Panc1 (cell line): ENCODE results near the gene TSC1. TPM values are rescaled to one million over a fixed set of nuclear protein-coding genes. Genes with fewer than 3 reads are reported as not detected.

Experiments
- ATAC-seq: fragments of 200-7000 bp; cut with Tn5 transposase; 2 replicates; pipeline ENCODE4 v1.9.1; 2020; ENCODE audit warnings: mild to moderate bottlenecking, moderate library complexity
- BruUV-seq: library from RNA; stranded (reverse); fragments of 400-500 nt; replicated peaks from 2 replicates; lab custom pipeline; 2021; lab: Mats Ljungman, UMichigan
- CTCF ChIA-PET: fragments of 300-600 bp; sonication (Branson Sonifier 250); formaldehyde crosslinking; loops from one replicate; lab custom pipeline; 2022; ENCODE audit warnings: antibody characterized with exemption; lab: Charles Lee
- POLR2A ChIA-PET: fragments of 300-600 bp; sonication (Branson Sonifier 250); formaldehyde crosslinking; loops from one replicate; lab custom pipeline; 2022; ENCODE audit warnings: antibody characterized with exemption; lab: Charles Lee
- DNase-seq: peaks from one replicate; pipeline ENCODE4 v3.0.0-alpha.2; 2010; ENCODE audit warnings: low read depth, low spot score
- H3K27ac ChIP-seq: 2 replicates; pipeline ENCODE4 v1.5.1; 2011; ENCODE audit warnings: mild to moderate bottlenecking, low read length, inconsistent platforms
- H3K27me3 ChIP-seq: fragments of 200-500 bp; sonication (Bioruptor generic); 2 replicates; pipeline ENCODE4 v1.6.0; 2014; ENCODE audit warnings: low read length, inconsistent platforms; ENCODE audit not compliant: control insufficient read depth, insufficient read depth
- H3K36me3 ChIP-seq: fragments of 200-500 bp; sonication (Bioruptor generic); 2 replicates; pipeline ENCODE4 v1.5.1; 2014; ENCODE audit warnings: inconsistent platforms, mild to moderate bottlenecking, low read length, moderate library complexity; ENCODE audit not compliant: control insufficient read depth, insufficient read depth
- H3K4me1 ChIP-seq: 2 replicates; pipeline ENCODE4 v1.5.1; 2011; ENCODE audit warnings: inconsistent platforms, mild to moderate bottlenecking, low read length, moderate library complexity; ENCODE audit not compliant: control insufficient read depth, insufficient read depth
- H3K4me3 ChIP-seq, 2 experiments: 2 replicates each; pipeline ENCODE4 v1.5.1; 2011 to 2012; ENCODE audit warnings: low read depth in 2 of 2, low read length in 2 of 2, mild to moderate bottlenecking in 2 of 2, inconsistent platforms in 1 of 2, moderate library complexity in 1 of 2
- H3K9me3 ChIP-seq: fragments of 200-500 bp; sonication (Bioruptor generic); 2 replicates; pipeline ENCODE4 v1.5.1; 2014; ENCODE audit warnings: low read depth, mild to moderate bottlenecking, inconsistent platforms, low read length, moderate library complexity; ENCODE audit not compliant: control insufficient read depth, insufficient read depth
- POLR2AphosphoS5 ChIP-seq: IDR thresholded peaks from 2 replicates; pipeline ENCODE4 v1.6.1; 2012; ENCODE audit warnings: mild to moderate bottlenecking, low read depth, low read length, moderate library complexity
- SIN3A ChIP-seq: IDR thresholded peaks from 2 replicates; pipeline ENCODE4 v1.6.1; 2012; ENCODE audit warnings: low read depth, mild to moderate bottlenecking, low read length, moderate library complexity, borderline replicate concordance; ENCODE audit not compliant: insufficient read depth
- TCF7L2 ChIP-seq: IDR thresholded peaks from 2 replicates; pipeline ENCODE4 v1.6.1; 2011; ENCODE audit warnings: mild to moderate bottlenecking, low read depth, low read length, inconsistent platforms
- in situ Hi-C: cut with HindIII; loops from 2 replicates; pipeline ENCODE4 v1.10.0; 2016; ENCODE audit warnings: low sequenced_read_pairs, low pct_unique_long_range_greater_than_20kb
- intact Hi-C: fragments of 100-400 bp; cut with micrococcal nuclease; formaldehyde crosslinking; loops from one replicate; pipeline ENCODE4 v1.10.0; 2022; ENCODE audit not compliant: unreplicated experiment
- total RNA-seq: library from RNA; stranded (reverse); gene quantifications from one replicate; pipeline ENCODE4 v1.2.1, GENCODE V29; 2021; ENCODE audit not compliant: unreplicated experiment
- TF ChIP-seq, protein P1 (sequence below): fragments of 450-650 bp; IDR thresholded peaks from 2 replicates; pipeline ENCODE4 v1.5.1; 2017; ENCODE audit warnings: mild to moderate bottlenecking
- TF ChIP-seq, protein P2 (sequence below), 2 experiments: IDR thresholded peaks; 2 replicates each; pipeline ENCODE4 v1.6.1; 2011 to 2012; ENCODE audit warnings: low read depth in 2 of 2, control low read depth in 1 of 2, low read length in 1 of 2, mild to moderate bottlenecking in 1 of 2, moderate library complexity in 1 of 2; ENCODE audit not compliant: insufficient read depth in 1 of 2

Gene TSC1
- total RNA-seq, 1 experiment from 2014 or later: 27.4 TPM

DNA sequence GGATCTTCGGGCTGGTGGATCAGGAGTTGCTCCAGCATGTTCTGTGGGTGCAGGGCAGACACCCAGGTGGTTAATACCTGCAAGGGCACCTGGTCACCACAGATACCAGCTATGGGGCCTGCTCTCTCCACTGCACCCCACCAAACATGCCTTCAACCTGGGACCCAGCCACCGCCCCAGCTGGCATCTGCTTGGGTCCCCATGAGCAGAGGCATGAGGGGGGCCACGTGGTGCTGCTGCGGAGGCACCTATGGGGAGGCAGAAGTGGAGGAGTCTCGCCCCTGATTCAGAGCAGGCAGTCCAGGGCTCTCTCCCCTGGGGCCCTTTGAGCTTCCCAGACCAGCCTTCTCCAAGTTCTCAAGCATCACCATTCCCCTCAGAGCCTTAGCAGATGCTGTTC lies 69.3 kb downstream of the TSC1 start:
- H3K4me3 ChIP-seq: no peak overlapping the region
- intact Hi-C loops (no loop called here), in situ Hi-C loops (no loop called here)
- CTCF ChIA-PET: no interaction called here
- ATAC-seq (no peak), DNase-seq (no peak)
- TF ChIP-seq, protein P1, sequence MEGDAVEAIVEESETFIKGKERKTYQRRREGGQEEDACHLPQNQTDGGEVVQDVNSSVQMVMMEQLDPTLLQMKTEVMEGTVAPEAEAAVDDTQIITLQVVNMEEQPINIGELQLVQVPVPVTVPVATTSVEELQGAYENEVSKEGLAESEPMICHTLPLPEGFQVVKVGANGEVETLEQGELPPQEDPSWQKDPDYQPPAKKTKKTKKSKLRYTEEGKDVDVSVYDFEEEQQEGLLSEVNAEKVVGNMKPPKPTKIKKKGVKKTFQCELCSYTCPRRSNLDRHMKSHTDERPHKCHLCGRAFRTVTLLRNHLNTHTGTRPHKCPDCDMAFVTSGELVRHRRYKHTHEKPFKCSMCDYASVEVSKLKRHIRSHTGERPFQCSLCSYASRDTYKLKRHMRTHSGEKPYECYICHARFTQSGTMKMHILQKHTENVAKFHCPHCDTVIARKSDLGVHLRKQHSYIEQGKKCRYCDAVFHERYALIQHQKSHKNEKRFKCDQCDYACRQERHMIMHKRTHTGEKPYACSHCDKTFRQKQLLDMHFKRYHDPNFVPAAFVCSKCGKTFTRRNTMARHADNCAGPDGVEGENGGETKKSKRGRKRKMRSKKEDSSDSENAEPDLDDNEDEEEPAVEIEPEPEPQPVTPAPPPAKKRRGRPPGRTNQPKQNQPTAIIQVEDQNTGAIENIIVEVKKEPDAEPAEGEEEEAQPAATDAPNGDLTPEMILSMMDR: no peak
- TF ChIP-seq SIN3A (no peak), TCF7L2 (no peak), POLR2AphosphoS5 (no peak)
- TF ChIP-seq, protein P2, sequence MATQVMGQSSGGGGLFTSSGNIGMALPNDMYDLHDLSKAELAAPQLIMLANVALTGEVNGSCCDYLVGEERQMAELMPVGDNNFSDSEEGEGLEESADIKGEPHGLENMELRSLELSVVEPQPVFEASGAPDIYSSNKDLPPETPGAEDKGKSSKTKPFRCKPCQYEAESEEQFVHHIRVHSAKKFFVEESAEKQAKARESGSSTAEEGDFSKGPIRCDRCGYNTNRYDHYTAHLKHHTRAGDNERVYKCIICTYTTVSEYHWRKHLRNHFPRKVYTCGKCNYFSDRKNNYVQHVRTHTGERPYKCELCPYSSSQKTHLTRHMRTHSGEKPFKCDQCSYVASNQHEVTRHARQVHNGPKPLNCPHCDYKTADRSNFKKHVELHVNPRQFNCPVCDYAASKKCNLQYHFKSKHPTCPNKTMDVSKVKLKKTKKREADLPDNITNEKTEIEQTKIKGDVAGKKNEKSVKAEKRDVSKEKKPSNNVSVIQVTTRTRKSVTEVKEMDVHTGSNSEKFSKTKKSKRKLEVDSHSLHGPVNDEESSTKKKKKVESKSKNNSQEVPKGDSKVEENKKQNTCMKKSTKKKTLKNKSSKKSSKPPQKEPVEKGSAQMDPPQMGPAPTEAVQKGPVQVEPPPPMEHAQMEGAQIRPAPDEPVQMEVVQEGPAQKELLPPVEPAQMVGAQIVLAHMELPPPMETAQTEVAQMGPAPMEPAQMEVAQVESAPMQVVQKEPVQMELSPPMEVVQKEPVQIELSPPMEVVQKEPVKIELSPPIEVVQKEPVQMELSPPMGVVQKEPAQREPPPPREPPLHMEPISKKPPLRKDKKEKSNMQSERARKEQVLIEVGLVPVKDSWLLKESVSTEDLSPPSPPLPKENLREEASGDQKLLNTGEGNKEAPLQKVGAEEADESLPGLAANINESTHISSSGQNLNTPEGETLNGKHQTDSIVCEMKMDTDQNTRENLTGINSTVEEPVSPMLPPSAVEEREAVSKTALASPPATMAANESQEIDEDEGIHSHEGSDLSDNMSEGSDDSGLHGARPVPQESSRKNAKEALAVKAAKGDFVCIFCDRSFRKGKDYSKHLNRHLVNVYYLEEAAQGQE (IDR thresholded peaks at IDR 0.05; ENCODE audit: insufficient read depth in 1 of 2, low read depth in 2 of 2, low read length in 1 of 2): no peak
- POLR2A ChIA-PET: no interaction called here
- H3K9me3 ChIP-seq: no peaks in the 10 kb centered on the region
- H3K27me3 ChIP-seq: no peaks in the 10 kb centered on the region
- H3K4me1 ChIP-seq: peaks cover 5% of the 10 kb centered on the region
- H3K36me3 ChIP-seq: no peaks in the 10 kb centered on the region; the same call in 1 of the 2 replicates
- H3K27ac ChIP-seq: no peak overlapping the region
- no TSS peak for BruUV-seq

DNA sequence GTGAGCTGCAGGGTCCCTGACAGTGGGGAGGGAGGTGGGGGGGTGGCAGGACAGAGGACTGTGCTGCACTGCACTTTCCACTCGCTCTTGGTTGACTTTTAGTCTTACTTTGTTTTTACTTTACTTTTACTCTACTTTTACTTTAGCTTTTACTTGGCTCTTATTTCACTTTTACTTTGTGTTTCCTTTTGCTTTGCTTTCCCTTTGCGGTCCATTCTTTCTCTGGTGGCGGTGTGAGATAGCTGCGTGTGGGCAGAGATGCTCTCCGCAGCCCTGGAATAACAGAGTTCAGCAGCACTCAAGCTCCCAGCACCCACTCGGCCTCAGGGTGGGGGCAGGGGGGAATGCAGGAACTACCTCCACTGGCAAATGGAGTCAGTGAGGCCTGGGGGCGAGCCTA lies 71.0 kb downstream of the TSC1 start:
- Histone ChIP-seq H3K36me3 (no peaks in the 10 kb centered on the region; the same call in 1 of the 2 replicates), H3K27me3 (no peaks in the 10 kb centered on the region), H3K9me3 (no peaks in the 10 kb centered on the region), H3K4me1 (no peaks in the 10 kb centered on the region), H3K27ac (no peak overlapping the region), H3K4me3 (no peak overlapping the region)
- in situ Hi-C loops (no loop called here), intact Hi-C loops (no loop called here)
- TF ChIP-seq POLR2AphosphoS5: no peak
- TF ChIP-seq SIN3A: no peak
- DNase-seq: no peak
- ChIA-PET POLR2A (no interaction called here), CTCF (no interaction called here)
- ATAC-seq: no peak
- no TSS peak for BruUV-seq

DNA sequence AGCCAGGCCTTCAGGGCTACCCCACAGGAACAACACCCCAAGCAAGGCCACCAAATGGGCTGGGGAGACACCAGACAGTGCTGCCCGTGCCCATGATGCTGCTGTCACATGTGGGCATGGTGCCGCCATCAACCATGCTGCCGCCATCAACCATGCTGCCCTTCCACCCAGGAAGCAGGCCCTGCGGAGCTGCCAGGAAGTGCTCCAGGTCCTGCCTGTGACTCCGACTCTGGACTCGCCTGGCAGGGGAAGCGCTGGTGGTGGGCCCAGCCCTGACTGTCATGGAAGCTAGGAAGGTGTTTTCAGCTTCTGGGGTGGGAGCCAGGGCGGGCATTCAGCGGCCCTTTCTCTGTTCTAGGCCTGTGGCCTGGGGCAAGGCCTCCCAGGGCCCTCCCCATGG lies 75.2 kb downstream of the TSC1 start:
- Histone ChIP-seq H3K27me3 (no peaks in the 10 kb centered on the region), H3K36me3 (no peaks in the 10 kb centered on the region), H3K27ac (no peak overlapping the region), H3K4me1 (no peaks in the 10 kb centered on the region), H3K4me3 (no peak overlapping the region), H3K9me3 (no peaks in the 10 kb centered on the region)
- no TSS peak for BruUV-seq
- CTCF ChIA-PET: no interaction called here
- POLR2A ChIA-PET: no interaction called here
- no peak for DNase-seq
- no peak for ATAC-seq
- TF ChIP-seq TCF7L2 (no peak), SIN3A (no peak), POLR2AphosphoS5 (no peak)
- TF ChIP-seq, protein P1: no peak
- TF ChIP-seq, protein P2 (IDR thresholded peaks at IDR 0.05; ENCODE audit: insufficient read depth in 1 of 2, low read depth in 2 of 2, low read length in 1 of 2): no peak
- in situ Hi-C loops (no loop called here), intact Hi-C loops (no loop called here)
